Aorta (tissue), 5 donors: ENCODE measurements around the gene CITED4. TPM values are rescaled to one million over a fixed set of nuclear protein-coding genes. Genes with fewer than 3 reads are reported as not detected.

ENCODE experiments used
- ATAC-seq: fragments of 200-7000 bp; cut with Tn5 transposase; one replicate; pipeline ENCODE4 v1.9.1; 2022; ENCODE audit warnings: moderate library complexity; ENCODE audit not compliant: low FRiP score
- DNase-seq, 2 donors: peaks; one replicate each; pipeline ENCODE4 v3.0.0-alpha.2; 2020
- H3K27ac ChIP-seq, 2 donors: one replicate each; pipeline ENCODE4 v1.5.1; 2013; ENCODE audit warnings: low read length in 2 of 2, mild to moderate bottlenecking in 2 of 2, moderate library complexity in 2 of 2, control low read depth in 1 of 2, inconsistent platforms in 1 of 2, low read depth in 1 of 2
- H3K27me3 ChIP-seq, 2 donors: one replicate each; pipeline ENCODE4 v1.6.1; 2013; ENCODE audit warnings: control low read depth in 1 of 2, low read length in 1 of 2, mild to moderate bottlenecking in 1 of 2, moderate library complexity in 1 of 2; ENCODE audit not compliant: insufficient read depth in 2 of 2, control insufficient read depth in 1 of 2
- H3K36me3 ChIP-seq, 2 donors: one replicate each; pipeline ENCODE4 v1.6.1; 2013; ENCODE audit warnings: control low read depth in 1 of 2, low read length in 1 of 2, mild to moderate bottlenecking in 1 of 2; ENCODE audit not compliant: insufficient read depth in 2 of 2, control insufficient read depth in 1 of 2
- H3K4me1 ChIP-seq, 2 donors: one replicate each; pipeline ENCODE4 v1.6.1; 2013; ENCODE audit warnings: low read length in 2 of 2, control low read depth in 1 of 2, mild to moderate bottlenecking in 1 of 2, moderate library complexity in 1 of 2; ENCODE audit not compliant: insufficient read depth in 2 of 2, control insufficient read depth in 1 of 2
- H3K4me3 ChIP-seq, 2 donors: one replicate each; pipeline ENCODE4 v1.5.1; 2013; ENCODE audit warnings: low read length in 2 of 2, control low read depth in 1 of 2, mild to moderate bottlenecking in 1 of 2
- H3K9me3 ChIP-seq: one replicate; pipeline ENCODE4 v1.6.1; 2013; ENCODE audit warnings: mild to moderate bottlenecking, low read length; ENCODE audit not compliant: control insufficient read depth
- WGBS, 2 donors: extraction: QIAGEN DNeasy Blood & Tissue Kit; methylation state at CpG; one replicate each; pipeline ENCODE4 v1.1.7; 2013; 5-methylcytosine and 5-hydroxymethylcytosine counted together
- intact Hi-C, 2 donors: fragments of 100-400 bp; cut with DNase I; formaldehyde crosslinking; loops; one replicate each; pipeline versions ENCODE4 v1.14.2 to v1.15.0; 2022
- polyA plus RNA-seq, 2 donors: library from polyadenylated mRNA; stranded (reverse); fragments of 200-250 nt; gene quantifications; one replicate each; pipeline ENCODE4 v1.2.3, GENCODE V29; 2013
- total RNA-seq, 2 donors: library from RNA; stranded (reverse); fragmentation: NEBNext Ultra II Directional; extraction: Animal tissue kit (Norgen Biotek cat#: 25700); gene quantifications; one replicate each; pipeline ENCODE4 v1.2.1, GENCODE V29; 2021
- donor health status: healthy with polysubstance abuse.
- donor health status: Bipolar disorder and iron deficiency.
- donor health status: DM: no; HTN: no; CAD: no.
- donor health status: DM: no; HTN: no; CAD: no.
- donor health status: DM: yes; HTN: yes; CAD: no.

Gene CITED4
- total and polyA plus RNA-seq, 4 donors, result 4.0 to 19.0 (median 13.3) TPM

GRCh38 chr1:40853885-40854170 is 8.3 kb downstream of the CITED4 start:
- no peak for ATAC-seq
- no peak overlapping the region for H3K27ac ChIP-seq
- intact Hi-C loops, result loop anchor here in 1 of 2 donors (5.0 kb wide), 1 partner anchor 242 kb away; no protein-coding TSS in a partner anchor
- no peaks in the 10 kb centered on the region for H3K36me3 ChIP-seq
- H3K4me1 ChIP-seq, result no peaks in the 10 kb centered on the region
- 2 to 13% methylated on average over 5 of the region's 5 CpGs for WGBS, 2 donors
- no peak overlapping the region for H3K4me3 ChIP-seq
- no peaks in the 10 kb centered on the region for H3K9me3 ChIP-seq
- DNase-seq, result no peak
- H3K27me3 ChIP-seq, result no peaks in the 10 kb centered on the region

GRCh38 chr1:40853113-40853884 is 8.9 kb downstream of the CITED4 start:
- WGBS, 2 donors, result 41 to 46% methylated on average over 13 of the region's 13 CpGs
- H3K27ac ChIP-seq, result no peak overlapping the region

GRCh38 chr1:40851643-40852042 is 10.5 kb downstream of the CITED4 start:
- no peak overlapping the region for H3K4me3 ChIP-seq

More at GRCh38 chr1:40853113-40853884, 8.9 kb downstream of the CITED4 start:
- no peak overlapping the region for H3K4me3 ChIP-seq
- ATAC-seq (no peak), DNase-seq (no peak)
- no peaks in the 10 kb centered on the region for H3K9me3 ChIP-seq
- no peaks in the 10 kb centered on the region for H3K36me3 ChIP-seq
- no peaks in the 10 kb centered on the region for H3K27me3 ChIP-seq
- no peaks in the 10 kb centered on the region for H3K4me1 ChIP-seq
- intact Hi-C loops, result loop anchor here in 1 of 2 donors (5.0 kb wide), 1 partner anchor 241 kb away; no protein-coding TSS in a partner anchor

GRCh38 chr1:40849801-40850592 is 12.2 kb downstream of the CITED4 start:
- intact Hi-C loops, result loop anchor here (1.0 to 10.0 kb wide), 6 partner anchors 75 to 238 kb away; no protein-coding TSS in a partner anchor
- Histone ChIP-seq H3K9me3 (no peaks in the 10 kb centered on the region), H3K4me3 (no peak overlapping the region), H3K36me3 (no peaks in the 10 kb centered on the region), H3K4me1 (no peaks in the 10 kb centered on the region), H3K27me3 (no peaks in the 10 kb centered on the region), H3K27ac (no peak overlapping the region)
- 4 to 7% methylated on average over 12 of the region's 12 CpGs for WGBS, 2 donors
- ATAC-seq, result peak; percentile 91
- peak in 1 of 2 donors; percentile 74 for DNase-seq

More at GRCh38 chr1:40851643-40852042, 10.5 kb downstream of the CITED4 start:
- 91 to 93% methylated on average over 6 of the region's 6 CpGs for WGBS, 2 donors
- intact Hi-C loops, result loop anchor here (2.0 to 5.0 kb wide), 2 partner anchors 239 kb away; no protein-coding TSS in a partner anchor
- no peaks in the 10 kb centered on the region for H3K9me3 ChIP-seq
- H3K27ac ChIP-seq, result no peak overlapping the region
- H3K4me1 ChIP-seq, result no peaks in the 10 kb centered on the region
- DNase-seq (no peak), ATAC-seq (no peak)
- no peaks in the 10 kb centered on the region for H3K27me3 ChIP-seq
- H3K36me3 ChIP-seq, result no peaks in the 10 kb centered on the region

GRCh38 chr1:40848530-40849189 is 13.5 kb downstream of the CITED4 start:
- Histone ChIP-seq H3K9me3 (no peaks in the 10 kb centered on the region), H3K27ac (no peak overlapping the region), H3K4me3 (no peak overlapping the region), H3K27me3 (no peaks in the 10 kb centered on the region), H3K4me1 (no peaks in the 10 kb centered on the region), H3K36me3 (no peaks in the 10 kb centered on the region)
- ATAC-seq (peak; percentile 77), DNase-seq (peak in 1 of 2 donors; percentile 70)
- intact Hi-C loops, result loop anchor here (1.0 to 10.0 kb wide), 4 partner anchors 74 to 174 kb away; no protein-coding TSS in a partner anchor
- 7 to 9% methylated on average over 6 of the region's 6 CpGs for WGBS, 2 donors

GRCh38 chr1:40847023-40847745 is 15.0 kb downstream of the CITED4 start:
- WGBS, 2 donors, result 87 to 89% methylated on average over 6 of the region's 6 CpGs
- Histone ChIP-seq H3K27ac (no peak overlapping the region), H3K36me3 (no peaks in the 10 kb centered on the region), H3K27me3 (no peaks in the 10 kb centered on the region), H3K4me1 (no peaks in the 10 kb centered on the region), H3K4me3 (no peak overlapping the region), H3K9me3 (peaks cover 1% of the 10 kb centered on the region)
- ATAC-seq (no peak), DNase-seq (no peak)
- intact Hi-C loops, result loop anchor here in 1 of 2 donors (5.0 to 10.0 kb wide), 2 partner anchors 75 to 172 kb away; no protein-coding TSS in a partner anchor

- 99 to 100% methylated on average over 1 of the region's 1 CpG for WGBS, 2 donors
- intact Hi-C loops, result loop anchor here in 1 of 2 donors (5.0 to 10.0 kb wide), 2 partner anchors 74 to 171 kb away; no protein-coding TSS in a partner anchor
- Histone ChIP-seq H3K36me3 (no peaks in the 10 kb centered on the region), H3K27ac (no peak overlapping the region), H3K4me1 (no peaks in the 10 kb centered on the region), H3K27me3 (no peaks in the 10 kb centered on the region), H3K9me3 (peaks cover 1% of the 10 kb centered on the region), H3K4me3 (no peak overlapping the region)
- DNase-seq, result no peak
- ATAC-seq, result no peak
These were observed 16.3 kb downstream of the CITED4 start for GRCh38 chr1:40845895-40846294.
